GM12865 (cell line): Measurements from ENCODE around the gene LGR4.

Experiments
- DNase-seq: peaks from one replicate; pipeline ENCODE4 v3.0.0; 2010; ENCODE audit warnings: low read depth
- H3K4me3 ChIP-seq: 2 replicates; pipeline ENCODE4 v1.5.1; 2011; ENCODE audit warnings: mild to moderate bottlenecking, low read depth, low read length, control low read depth
- CTCF ChIP-seq: IDR thresholded peaks from 2 replicates; pipeline ENCODE4 v1.5.1; 2011; ENCODE audit warnings: low read length, control low read depth, low read depth, inconsistent platforms; ENCODE audit not compliant: insufficient read depth; ENCODE audit errors: missing control alignments

The LGR4 gene

GRCh38 chr11:27392278-27393114 lies 80.1 kb downstream of the LGR4 start:
- TF ChIP-seq CTCF: no peak
- no peak overlapping the region for H3K4me3 ChIP-seq
- no peak for DNase-seq

- TF ChIP-seq CTCF: no peak
- DNase-seq: no peak
Observed at GRCh38 chr11:27391331-27392015, 81.1 kb downstream of the LGR4 start.

GRCh38 chr11:27390318-27391295 lies 82.0 kb downstream of the LGR4 start:
- DNase-seq: no peak
- no peak for TF ChIP-seq CTCF
- no peak overlapping the region for H3K4me3 ChIP-seq

More at GRCh38 chr11:27391331-27392015, 81.1 kb downstream of the LGR4 start:
- no peak overlapping the region for H3K4me3 ChIP-seq

- no peak overlapping the region for H3K4me3 ChIP-seq
- no peak for TF ChIP-seq CTCF
- DNase-seq: no peak
Observed at GRCh38 chr11:27388869-27389268, 83.7 kb downstream of the LGR4 start.

GRCh38 chr11:27388001-27388400 lies 84.6 kb downstream of the LGR4 start:
- no peak overlapping the region for H3K4me3 ChIP-seq
- no peak for DNase-seq
- no peak for TF ChIP-seq CTCF

- H3K4me3 ChIP-seq: no peak overlapping the region
- TF ChIP-seq CTCF: no peak
- DNase-seq: no peak
Observed at GRCh38 chr11:27387362-27387761, 85.2 kb downstream of the LGR4 start.
